Dendritic cell treated with granulocyte-macrophage colony-stimulating factor and Interleukin-4, amounts not matched to agents 40 ng/mL and 50 ng/mL, for 4 days (primary cell): ENCODE data around the gene DDOST.
A peak's percentile ranks its signal among the peaks of the same experiment; 100 is the strongest.

Experiments
- H3K27ac Mint-ChIP-seq: one replicate; pipeline ENCODE4 v1.8.0; 2022; ENCODE audit warnings: mild to moderate bottlenecking, mixed read lengths
- H3K27me3 Mint-ChIP-seq: one replicate; pipeline ENCODE4 v1.8.0; 2022; ENCODE audit warnings: mild to moderate bottlenecking, mixed read lengths
- H3K36me3 Mint-ChIP-seq: one replicate; pipeline ENCODE4 v1.8.0; 2022; ENCODE audit warnings: low read depth, mixed read lengths
- H3K4me1 Mint-ChIP-seq: one replicate; pipeline ENCODE4 v1.8.0; 2022; ENCODE audit warnings: low read depth, mixed read lengths
- H3K4me3 Mint-ChIP-seq: one replicate; pipeline ENCODE4 v1.8.0; 2022; ENCODE audit warnings: mild to moderate bottlenecking, moderate library complexity, mixed read lengths
- H3K9me3 Mint-ChIP-seq: one replicate; pipeline ENCODE4 v1.8.0; 2022; ENCODE audit warnings: mixed read lengths
- intact Hi-C: fragments of 100-400 bp; cut with micrococcal nuclease; formaldehyde crosslinking; loops from one replicate; pipeline ENCODE4 v1.15.0; 2022

Gene DDOST

DNA sequence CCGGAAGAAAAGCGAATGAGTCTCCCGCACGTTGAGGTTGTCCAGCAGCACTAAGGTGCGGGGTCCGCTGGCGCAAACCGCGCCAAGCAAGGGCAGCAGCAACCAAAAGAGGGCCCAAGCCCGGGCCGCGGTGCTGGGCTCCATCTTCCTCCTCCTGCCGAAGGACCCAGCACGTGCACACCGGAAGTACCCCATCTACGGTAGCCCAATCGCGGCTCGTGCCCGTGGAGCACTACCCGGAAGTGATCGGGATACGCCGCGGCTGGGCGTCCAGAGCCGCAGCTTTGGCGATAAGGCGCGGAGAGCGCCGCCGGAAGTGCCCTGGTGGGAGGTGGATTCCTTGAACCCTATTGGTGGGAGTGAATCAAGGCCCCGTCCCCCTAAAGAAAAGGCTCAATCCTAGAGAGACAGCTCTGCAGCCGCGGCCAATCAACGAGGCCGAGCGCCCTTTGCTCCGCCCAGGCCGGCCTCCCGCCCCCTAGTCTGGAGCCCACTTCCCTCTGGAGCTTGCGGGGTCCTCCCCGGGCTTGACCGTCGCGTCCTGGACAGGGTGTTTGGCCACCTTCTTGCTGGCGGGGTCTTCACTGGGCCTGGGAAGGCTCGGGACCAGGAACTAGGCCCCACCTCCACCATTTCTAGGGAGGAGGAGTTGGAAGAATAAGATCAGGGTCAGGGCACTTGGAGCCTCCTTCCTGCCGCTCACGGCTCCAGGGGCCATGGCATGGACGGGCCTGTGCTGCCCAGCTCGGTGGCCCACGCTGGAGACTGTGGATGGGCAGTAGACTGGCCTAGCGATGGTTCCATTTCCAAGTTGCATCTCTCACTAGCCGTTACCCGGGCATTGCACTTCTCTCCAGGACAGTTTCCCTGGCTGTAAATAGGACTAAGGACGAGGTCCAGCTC, at the start of gene DDOST:
TSS of gene DDOST (minus strand) at position 163 of the 903 bp plus-strand sequence. CDS start at position 144, 19 bp downstream.
- Mint-ChIP-seq H3K4me1 (peaks cover 36% of the 10 kb centered on the region), H3K36me3 (peaks cover 51% of the 10 kb centered on the region), H3K4me3 (peak within 1 kb of the TSS; percentile 90), H3K27me3 (no peaks in the 10 kb centered on the region), H3K27ac (peak within 1 kb of the TSS; percentile 96), H3K9me3 (peaks cover under 1% of the 10 kb centered on the region)
- intact Hi-C loops, result no loop called here

- no peaks in the 10 kb centered on the region for H3K36me3 Mint-ChIP-seq
- no peak overlapping the region for H3K4me3 Mint-ChIP-seq
- no peak overlapping the region for H3K27ac Mint-ChIP-seq
- H3K9me3 Mint-ChIP-seq, result no peaks in the 10 kb centered on the region
- H3K27me3 Mint-ChIP-seq, result peaks cover 14% of the 10 kb centered on the region
- intact Hi-C loops, result no loop called here
- H3K4me1 Mint-ChIP-seq, result no peaks in the 10 kb centered on the region
These were observed 49.5 kb upstream of the DDOST start for GRCh38 chr1:20710469-20711284.

DNA sequence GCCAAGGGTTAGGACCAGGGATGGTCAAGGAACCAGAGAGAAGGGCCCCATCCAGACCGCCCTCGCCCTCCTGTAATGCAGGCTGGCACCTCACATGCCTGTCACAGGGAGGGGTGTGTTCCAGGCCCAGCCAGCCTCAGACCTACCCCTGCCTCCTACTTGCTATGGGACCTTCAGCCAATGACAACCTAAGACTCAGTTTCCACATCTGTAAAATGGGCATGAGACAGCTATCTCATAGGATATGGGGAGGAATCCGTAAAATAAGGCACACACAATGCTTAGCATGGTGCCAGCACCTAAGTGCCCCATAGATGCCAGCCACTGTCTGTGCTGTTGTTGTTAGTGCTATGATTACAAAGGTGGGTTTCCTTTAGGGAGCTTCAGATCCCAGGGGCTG, 48.7 kb upstream of the DDOST start:
- Mint-ChIP-seq H3K9me3 (no peaks in the 10 kb centered on the region), H3K27me3 (peaks cover 9% of the 10 kb centered on the region), H3K36me3 (no peaks in the 10 kb centered on the region), H3K4me1 (no peaks in the 10 kb centered on the region), H3K27ac (no peak overlapping the region), H3K4me3 (no peak overlapping the region)
- intact Hi-C loops, result no loop called here

- Mint-ChIP-seq H3K4me3 (no peak overlapping the region), H3K9me3 (no peaks in the 10 kb centered on the region), H3K27ac (no peak overlapping the region), H3K4me1 (no peaks in the 10 kb centered on the region), H3K36me3 (no peaks in the 10 kb centered on the region), H3K27me3 (peaks cover 9% of the 10 kb centered on the region)
- intact Hi-C loops, result no loop called here
These were observed 47.7 kb upstream of the DDOST start for GRCh38 chr1:20708891-20709290.

DNA sequence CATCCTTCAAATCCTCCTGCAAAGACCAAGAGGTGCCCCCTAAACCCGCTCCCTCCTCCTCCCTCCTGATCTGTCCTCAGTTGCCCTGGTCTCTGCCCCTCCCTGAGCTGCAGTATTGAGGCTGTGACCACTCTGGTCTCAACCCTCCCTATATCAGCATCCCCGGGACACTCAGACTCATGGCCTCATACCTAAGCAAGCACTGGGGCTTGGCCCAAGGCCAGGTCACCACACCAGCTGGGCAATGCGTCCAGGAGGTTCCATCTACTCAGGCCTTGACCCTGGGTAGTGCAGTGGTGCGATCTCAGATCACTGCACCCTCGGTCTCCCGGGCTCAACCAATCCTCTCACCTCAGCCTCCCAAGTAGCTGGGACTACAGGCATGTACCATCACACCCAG, 46.9 kb upstream of the DDOST start:
- Mint-ChIP-seq H3K27me3 (peaks cover 11% of the 10 kb centered on the region), H3K36me3 (no peaks in the 10 kb centered on the region), H3K27ac (no peak overlapping the region), H3K9me3 (no peaks in the 10 kb centered on the region), H3K4me3 (no peak overlapping the region), H3K4me1 (no peaks in the 10 kb centered on the region)
- intact Hi-C loops, result no loop called here

GRCh38 chr1:20706841-20707240, 45.7 kb upstream of the DDOST start:
- no peaks in the 10 kb centered on the region for H3K9me3 Mint-ChIP-seq
- H3K27ac Mint-ChIP-seq, result no peak overlapping the region
- no peaks in the 10 kb centered on the region for H3K36me3 Mint-ChIP-seq
- no peak overlapping the region for H3K4me3 Mint-ChIP-seq
- peaks cover 11% of the 10 kb centered on the region for H3K27me3 Mint-ChIP-seq
- no peaks in the 10 kb centered on the region for H3K4me1 Mint-ChIP-seq
- intact Hi-C loops, result no loop called here

DNA sequence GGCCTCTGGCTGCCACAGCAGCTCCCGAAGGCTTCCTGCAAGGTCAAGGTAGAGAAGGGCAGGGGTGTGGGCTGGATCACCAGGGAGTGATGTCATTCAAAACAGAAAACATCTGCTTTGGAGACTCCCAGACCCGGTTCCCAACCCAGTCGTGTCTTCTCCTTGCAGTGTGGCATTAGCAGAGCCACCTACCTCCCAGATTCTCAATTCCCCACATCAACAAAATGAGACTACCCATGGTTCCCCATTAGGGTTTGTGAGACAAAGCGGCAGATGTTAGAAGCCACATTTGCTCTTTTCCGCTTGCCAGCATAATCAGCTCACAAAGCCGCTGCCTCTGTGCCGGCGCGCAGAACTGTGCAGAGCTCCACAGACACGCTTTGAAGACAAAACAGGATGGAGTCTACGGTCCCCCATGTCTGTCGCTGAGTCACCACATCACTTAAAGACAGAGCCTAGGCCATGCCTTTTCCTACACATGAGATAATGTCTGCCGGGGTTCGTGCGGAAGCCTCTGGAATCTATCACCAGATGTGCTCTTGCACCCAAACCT, 44.1 kb upstream of the DDOST start:
- Mint-ChIP-seq H3K4me3 (no peak overlapping the region), H3K27me3 (peaks cover 10% of the 10 kb centered on the region), H3K4me1 (no peaks in the 10 kb centered on the region), H3K9me3 (no peaks in the 10 kb centered on the region), H3K36me3 (no peaks in the 10 kb centered on the region), H3K27ac (no peak overlapping the region)
- intact Hi-C loops, result no loop called here

DNA sequence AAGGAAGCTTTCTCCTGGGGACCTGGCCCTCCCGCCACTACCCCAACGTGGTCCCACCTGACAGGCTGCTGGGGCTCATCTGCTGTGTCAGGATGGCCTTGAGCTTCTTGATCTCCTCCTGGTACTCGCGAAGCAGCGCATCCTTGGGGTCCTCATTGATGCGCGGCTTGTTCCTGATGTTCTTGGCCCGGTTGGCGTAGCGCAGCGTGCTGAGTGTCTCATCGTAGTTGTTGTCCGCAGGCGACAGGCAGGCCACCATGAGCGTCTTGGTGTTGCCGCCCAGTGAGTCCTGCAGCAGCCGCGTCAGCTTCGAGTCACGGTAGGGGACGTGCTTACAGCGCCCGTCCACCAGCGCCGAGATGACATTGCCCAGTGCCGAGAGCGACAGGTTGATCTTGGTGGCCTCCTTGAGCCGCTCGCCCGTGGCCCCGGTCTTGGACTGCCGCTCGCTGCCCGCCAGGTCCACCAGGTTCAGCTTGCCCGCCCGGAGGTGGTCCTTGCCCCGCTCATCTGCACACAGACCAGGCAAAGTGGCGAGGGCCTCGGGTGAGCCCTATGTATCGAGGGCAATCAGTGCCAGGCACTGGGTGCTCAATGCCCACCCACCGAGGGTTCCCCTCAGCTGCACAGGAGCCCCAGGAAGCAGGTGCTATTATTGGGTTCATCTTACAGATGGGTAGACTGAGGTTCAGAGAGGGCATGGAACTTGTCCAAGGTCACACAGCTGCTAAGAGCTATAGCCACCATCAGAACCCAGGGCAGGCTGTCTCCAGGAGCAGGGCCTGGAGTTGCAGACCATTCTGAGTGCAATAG, 43.4 kb upstream of the DDOST start:
- H3K27ac Mint-ChIP-seq, result no peak overlapping the region
- H3K9me3 Mint-ChIP-seq, result no peaks in the 10 kb centered on the region
- intact Hi-C loops, result no loop called here
- no peaks in the 10 kb centered on the region for H3K4me1 Mint-ChIP-seq
- H3K27me3 Mint-ChIP-seq, result peaks cover 10% of the 10 kb centered on the region
- H3K36me3 Mint-ChIP-seq, result no peaks in the 10 kb centered on the region
- no peak overlapping the region for H3K4me3 Mint-ChIP-seq

DNA sequence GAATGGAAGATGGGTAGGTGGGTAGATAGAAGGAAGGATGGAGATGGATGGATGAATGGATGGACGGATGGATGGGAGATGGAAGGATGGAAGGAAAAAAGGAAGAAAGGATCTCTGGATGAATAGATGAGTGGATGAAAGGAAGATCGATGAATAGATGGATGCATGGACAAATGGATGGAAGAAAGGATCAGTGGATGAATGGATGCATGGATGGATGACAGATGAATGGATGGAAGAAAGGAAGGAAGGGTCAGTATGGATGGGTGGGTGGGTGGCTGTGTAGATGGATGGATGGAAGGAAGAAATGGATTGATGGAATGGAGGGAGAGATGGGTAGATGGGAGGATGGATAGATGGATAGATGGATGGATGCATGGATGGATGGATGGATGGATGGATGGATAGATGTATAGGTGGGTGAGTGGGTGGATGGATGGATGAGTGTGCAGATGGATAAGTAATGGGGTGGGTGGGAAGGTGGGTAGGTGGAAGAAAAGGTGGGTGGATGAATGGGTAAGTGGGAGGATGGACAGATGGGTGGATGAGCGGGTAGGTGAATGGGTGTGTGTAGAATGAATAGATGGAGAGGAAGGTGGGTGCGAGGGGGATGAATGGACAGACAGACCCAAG, 42.1 kb upstream of the DDOST start:
- Mint-ChIP-seq H3K9me3 (no peaks in the 10 kb centered on the region), H3K36me3 (no peaks in the 10 kb centered on the region), H3K27me3 (peaks cover 4% of the 10 kb centered on the region), H3K4me3 (no peak overlapping the region), H3K4me1 (no peaks in the 10 kb centered on the region), H3K27ac (no peak overlapping the region)
- intact Hi-C loops, result no loop called here

GRCh38 chr1:20702416-20702815, 41.2 kb upstream of the DDOST start:
- no peak overlapping the region for H3K27ac Mint-ChIP-seq
- H3K9me3 Mint-ChIP-seq, result no peaks in the 10 kb centered on the region
- H3K36me3 Mint-ChIP-seq, result no peaks in the 10 kb centered on the region
- H3K4me3 Mint-ChIP-seq, result no peak overlapping the region
- peaks cover 4% of the 10 kb centered on the region for H3K27me3 Mint-ChIP-seq
- H3K4me1 Mint-ChIP-seq, result no peaks in the 10 kb centered on the region
- intact Hi-C loops, result no loop called here

DNA sequence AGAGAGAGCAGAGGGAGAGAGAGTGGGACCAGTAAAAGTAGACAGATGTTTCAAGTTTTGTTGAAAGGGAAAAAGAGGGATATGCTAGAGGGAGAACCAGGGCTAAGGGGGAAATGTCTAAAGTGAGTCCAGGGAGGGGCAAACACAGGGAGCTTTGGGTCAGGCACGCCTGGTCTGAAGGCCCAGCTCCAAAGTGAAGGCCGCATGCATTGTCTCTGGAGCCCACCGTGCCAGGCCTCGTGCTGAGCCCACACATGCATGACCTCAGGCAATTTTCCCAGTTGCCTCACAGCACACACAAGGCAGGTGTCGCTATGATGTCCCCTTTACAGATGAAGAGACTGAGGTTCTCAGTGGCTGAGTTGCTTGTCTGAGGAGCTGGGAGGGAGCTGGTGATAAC, 40.7 kb upstream of the DDOST start:
- Mint-ChIP-seq H3K27me3 (peaks cover 6% of the 10 kb centered on the region), H3K4me1 (peaks cover 4% of the 10 kb centered on the region)
- intact Hi-C loops, result no loop called here

GRCh38 chr1:20701446-20701845, 40.3 kb upstream of the DDOST start:
- no peak overlapping the region for H3K27ac Mint-ChIP-seq
- H3K36me3 Mint-ChIP-seq, result no peaks in the 10 kb centered on the region
- no peaks in the 10 kb centered on the region for H3K9me3 Mint-ChIP-seq
- intact Hi-C loops, result no loop called here
- no peak overlapping the region for H3K4me3 Mint-ChIP-seq
- H3K27me3 Mint-ChIP-seq, result peaks cover 6% of the 10 kb centered on the region
- H3K4me1 Mint-ChIP-seq, result peaks cover 8% of the 10 kb centered on the region

More for the DNA sequence above, 40.7 kb upstream of the DDOST start:
- no peaks in the 10 kb centered on the region for H3K36me3 Mint-ChIP-seq
- H3K9me3 Mint-ChIP-seq, result no peaks in the 10 kb centered on the region
- H3K4me3 Mint-ChIP-seq, result no peak overlapping the region
- H3K27ac Mint-ChIP-seq, result no peak overlapping the region

GRCh38 chr1:20700636-20701215, 39.6 kb upstream of the DDOST start:
- H3K27ac Mint-ChIP-seq, result no peak overlapping the region
- H3K4me3 Mint-ChIP-seq, result no peak overlapping the region
- peaks cover 8% of the 10 kb centered on the region for H3K27me3 Mint-ChIP-seq
- intact Hi-C loops, result no loop called here
- no peaks in the 10 kb centered on the region for H3K36me3 Mint-ChIP-seq
- H3K4me1 Mint-ChIP-seq, result peaks cover 15% of the 10 kb centered on the region
- no peaks in the 10 kb centered on the region for H3K9me3 Mint-ChIP-seq
